ENCODE measurements around the gene ANKRD11. TPM values are rescaled to one million over a fixed set of nuclear protein-coding genes. Genes with fewer than 3 reads are reported as not detected.
"Not testable (repeated sequence)": the region's sequence is repeated elsewhere in the genome, so short reads cannot be mapped to it uniquely, and the experiment has no call there.

ANKRD11 gene
- total RNA-seq, 1 donor from 2014 or later, result 367 TPM

GRCh38 chr16:89335803-89336485, 154.4 kb downstream of the ANKRD11 start:
- H3K36me3 Mint-ChIP-seq (ENCODE audit: unreplicated experiment), result no peaks in the 10 kb centered on the region

GRCh38 chr16:89334988-89335802, 155.2 kb downstream of the ANKRD11 start:
- peaks cover 27% of the 10 kb centered on the region for H3K9me3 Mint-ChIP-seq (ENCODE audit: unreplicated experiment)
- no peaks in the 10 kb centered on the region for H3K36me3 Mint-ChIP-seq (ENCODE audit: unreplicated experiment)
- no peak for DNase-seq
- peaks cover 51% of the 10 kb centered on the region for H3K4me1 Mint-ChIP-seq (ENCODE audit: low read depth, unreplicated experiment)
- H3K4me3 Mint-ChIP-seq (ENCODE audit: unreplicated experiment), result peak overlapping the region; percentile 30
- peak overlapping the region; percentile 79 for H3K27ac Mint-ChIP-seq (ENCODE audit: unreplicated experiment)
- H3K27me3 Mint-ChIP-seq (ENCODE audit: unreplicated experiment), result peaks cover 19% of the 10 kb centered on the region
- TF ChIP-seq CTCF (IDR thresholded peaks at IDR 0.05; ENCODE audit: partially characterized antibody, unreplicated experiment), result no peak

More at GRCh38 chr16:89335803-89336485, 154.4 kb downstream of the ANKRD11 start:
- no peak for TF ChIP-seq CTCF (IDR thresholded peaks at IDR 0.05; ENCODE audit: partially characterized antibody, unreplicated experiment)
- H3K9me3 Mint-ChIP-seq (ENCODE audit: unreplicated experiment), result peaks cover 31% of the 10 kb centered on the region
- H3K27ac Mint-ChIP-seq (ENCODE audit: unreplicated experiment), result no peak overlapping the region
- H3K27me3 Mint-ChIP-seq (ENCODE audit: unreplicated experiment), result peaks cover 19% of the 10 kb centered on the region
- H3K4me1 Mint-ChIP-seq (ENCODE audit: low read depth, unreplicated experiment), result peaks cover 58% of the 10 kb centered on the region
- H3K4me3 Mint-ChIP-seq (ENCODE audit: unreplicated experiment), result no peak overlapping the region
- DNase-seq, result no peak

- peak overlapping the region; percentile 30 for H3K4me3 Mint-ChIP-seq (ENCODE audit: unreplicated experiment)
- no peaks in the 10 kb centered on the region for H3K36me3 Mint-ChIP-seq (ENCODE audit: unreplicated experiment)
- H3K27ac Mint-ChIP-seq (ENCODE audit: unreplicated experiment), result peak overlapping the region; percentile 79
- peaks cover 13% of the 10 kb centered on the region for H3K27me3 Mint-ChIP-seq (ENCODE audit: unreplicated experiment)
- H3K4me1 Mint-ChIP-seq (ENCODE audit: low read depth, unreplicated experiment), result peaks cover 44% of the 10 kb centered on the region
- TF ChIP-seq CTCF (IDR thresholded peaks at IDR 0.05; ENCODE audit: partially characterized antibody, unreplicated experiment), result no peak
- peaks cover 21% of the 10 kb centered on the region for H3K9me3 Mint-ChIP-seq (ENCODE audit: unreplicated experiment)
- no peak for DNase-seq
Observed at GRCh38 chr16:89334461-89334860, 155.9 kb downstream of the ANKRD11 start.

GRCh38 chr16:89334050-89334449, 156.3 kb downstream of the ANKRD11 start:
- TF ChIP-seq CTCF (IDR thresholded peaks at IDR 0.05; ENCODE audit: partially characterized antibody, unreplicated experiment), result no peak
- H3K27ac Mint-ChIP-seq (ENCODE audit: unreplicated experiment), result peak overlapping the region; percentile 79
- H3K9me3 Mint-ChIP-seq (ENCODE audit: unreplicated experiment), result peaks cover 23% of the 10 kb centered on the region
- H3K4me1 Mint-ChIP-seq (ENCODE audit: low read depth, unreplicated experiment), result peaks cover 43% of the 10 kb centered on the region
- no peak for DNase-seq
- H3K4me3 Mint-ChIP-seq (ENCODE audit: unreplicated experiment), result peak overlapping the region; percentile 30
- no peaks in the 10 kb centered on the region for H3K36me3 Mint-ChIP-seq (ENCODE audit: unreplicated experiment)
- peaks cover 13% of the 10 kb centered on the region for H3K27me3 Mint-ChIP-seq (ENCODE audit: unreplicated experiment)

- peaks cover 23% of the 10 kb centered on the region for H3K9me3 Mint-ChIP-seq (ENCODE audit: unreplicated experiment)
- peak overlapping the region; percentile 73 for H3K27ac Mint-ChIP-seq (ENCODE audit: unreplicated experiment)
- not testable (repeated sequence) for DNase-seq; H3K36me3 Mint-ChIP-seq (ENCODE audit: unreplicated experiment)
- H3K4me3 Mint-ChIP-seq (ENCODE audit: unreplicated experiment), result peak overlapping the region; percentile 28
- peaks cover 13% of the 10 kb centered on the region for H3K27me3 Mint-ChIP-seq (ENCODE audit: unreplicated experiment)
- H3K4me1 Mint-ChIP-seq (ENCODE audit: low read depth, unreplicated experiment), result peaks cover 38% of the 10 kb centered on the region
Observed at GRCh38 chr16:89333401-89334001, 156.9 kb downstream of the ANKRD11 start.
